HL-60 (cell line): ENCODE data around the gene MAF.
A peak's percentile ranks its signal among the peaks of the same experiment; 100 is the strongest.

Source experiments
- DNase-seq, 2 experiments: peaks; one replicate each; pipeline ENCODE4 v3.0.0-alpha.2; 2010 to 2020; ENCODE audit warnings: low read depth in 1 of 2, low spot score in 1 of 2
- H3K27ac ChIP-seq: fragments of 250-450 bp; sonication (Bioruptor Pico); replicated peaks from 2 replicates; pipeline ENCODE4 v1.5.1; 2020; ENCODE audit warnings: mild to moderate bottlenecking, moderate library complexity
- H3K27me3 ChIP-seq: fragments of 250-450 bp; sonication (Bioruptor Pico); 2 replicates; pipeline ENCODE4 v1.5.1; 2021; ENCODE audit warnings: mild to moderate bottlenecking, moderate library complexity; ENCODE audit not compliant: insufficient read depth, poor library complexity, severe bottlenecking
- H3K4me3 ChIP-seq: replicated peaks from 2 replicates; pipeline ENCODE4 v1.5.1; 2011; ENCODE audit warnings: mild to moderate bottlenecking, control low read depth, low read length; ENCODE audit not compliant: insufficient read depth
- GABPA ChIP-seq: IDR thresholded peaks from 2 replicates; pipeline ENCODE4 v1.6.1; 2012; ENCODE audit warnings: low read depth
- POLR2AphosphoS5 ChIP-seq: IDR thresholded peaks from 2 replicates; pipeline ENCODE4 v1.6.1; 2012; ENCODE audit warnings: low read depth
- SPI1 ChIP-seq: IDR thresholded peaks from 2 replicates; pipeline ENCODE4 v1.6.1; 2012; ENCODE audit warnings: low read depth, mild to moderate bottlenecking, borderline replicate concordance
- TF ChIP-seq, protein P1 (sequence below): IDR thresholded peaks from 2 replicates; pipeline ENCODE4 v1.6.1; 2012; ENCODE audit warnings: low read depth; ENCODE audit not compliant: insufficient replicate concordance
- TF ChIP-seq, protein P2 (sequence below): IDR thresholded peaks from one replicate; pipeline ENCODE4 v1.5.1; 2011; ENCODE audit warnings: low read length, control low read depth, inconsistent platforms; ENCODE audit not compliant: insufficient read depth

MAF gene

DNA sequence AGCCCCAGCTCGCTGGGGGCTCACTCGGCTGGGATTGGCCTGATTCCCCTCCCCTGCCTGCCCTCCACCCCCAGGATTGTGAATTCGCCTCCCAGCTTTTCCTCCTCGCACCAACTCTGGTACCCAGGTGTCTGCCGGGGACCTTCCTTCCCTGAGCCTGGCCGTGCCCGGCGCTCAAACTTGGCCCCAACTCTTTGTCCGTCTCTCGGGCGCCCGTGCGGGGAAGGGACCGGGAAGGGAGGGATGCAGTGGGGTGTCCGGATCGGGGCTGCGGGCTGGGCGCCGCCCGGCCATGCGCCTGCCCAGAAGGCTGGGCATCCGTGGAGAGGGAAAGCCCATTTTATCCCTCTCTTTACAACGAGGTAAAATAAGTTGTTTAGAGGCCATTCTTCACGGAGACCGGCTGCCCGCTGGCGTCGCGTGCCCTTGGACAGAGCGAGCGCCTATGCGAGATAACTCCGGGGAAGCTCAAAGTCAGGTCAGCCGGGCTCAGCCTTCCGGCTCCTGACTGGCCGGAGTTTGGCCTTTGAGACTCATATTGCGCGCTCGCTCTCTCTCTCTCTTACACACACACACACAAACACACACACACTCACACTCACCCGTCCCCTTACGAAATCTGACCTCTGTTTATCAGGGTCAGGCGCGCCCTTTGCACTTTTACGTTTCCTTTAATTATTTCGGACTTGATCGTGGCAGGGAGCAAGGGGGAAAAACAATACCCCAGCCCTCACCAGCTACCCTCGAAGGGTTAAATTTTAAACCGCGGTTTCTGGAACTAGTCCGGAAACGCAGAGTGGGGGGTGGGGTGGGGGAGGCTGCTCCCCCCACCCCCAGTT, 774 bp upstream of the MAF start:
- peaks cover 40% of the 10 kb centered on the region for H3K27me3 ChIP-seq

DNA sequence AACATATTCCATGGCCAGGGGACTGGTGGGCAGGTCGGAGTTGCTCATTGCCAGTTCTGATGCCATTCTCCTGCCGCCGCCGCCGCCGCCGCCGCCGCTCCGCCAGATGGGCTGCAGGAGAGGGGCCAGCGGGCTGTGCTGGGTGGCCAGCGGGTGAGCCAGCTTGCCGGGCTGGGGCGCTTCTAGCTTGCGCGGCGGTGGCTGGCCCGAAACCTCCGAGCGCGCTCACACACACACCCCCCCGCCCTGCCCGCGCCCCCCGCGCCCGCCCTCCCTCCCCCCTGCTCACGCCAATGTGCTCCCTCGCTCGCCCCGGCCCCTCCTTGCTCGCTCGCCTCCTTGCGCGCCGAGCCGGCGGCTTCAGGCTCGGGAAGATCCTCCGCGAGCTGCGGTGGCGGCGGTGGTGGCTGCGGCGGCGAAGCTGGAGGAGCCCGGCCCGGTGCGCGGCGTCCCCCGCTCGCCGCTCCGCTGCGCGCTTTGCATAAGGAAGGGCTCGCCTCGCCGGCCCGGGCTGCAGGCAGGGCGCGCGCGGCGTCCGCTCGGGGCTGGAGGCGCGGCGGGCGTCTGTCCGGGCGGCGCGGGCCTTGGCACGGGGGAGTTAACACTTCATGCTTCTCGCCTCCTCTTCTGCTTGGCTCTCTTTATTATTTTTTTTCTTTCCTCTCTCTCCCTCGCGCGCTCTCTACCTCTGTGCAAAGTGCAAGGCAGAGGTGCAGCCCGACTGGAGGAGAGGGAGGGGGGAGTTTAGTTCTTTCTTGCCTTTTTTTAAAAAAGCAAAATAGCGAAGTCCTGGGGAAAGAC, 500 bp downstream of the MAF start:
- TF ChIP-seq, protein P1, sequence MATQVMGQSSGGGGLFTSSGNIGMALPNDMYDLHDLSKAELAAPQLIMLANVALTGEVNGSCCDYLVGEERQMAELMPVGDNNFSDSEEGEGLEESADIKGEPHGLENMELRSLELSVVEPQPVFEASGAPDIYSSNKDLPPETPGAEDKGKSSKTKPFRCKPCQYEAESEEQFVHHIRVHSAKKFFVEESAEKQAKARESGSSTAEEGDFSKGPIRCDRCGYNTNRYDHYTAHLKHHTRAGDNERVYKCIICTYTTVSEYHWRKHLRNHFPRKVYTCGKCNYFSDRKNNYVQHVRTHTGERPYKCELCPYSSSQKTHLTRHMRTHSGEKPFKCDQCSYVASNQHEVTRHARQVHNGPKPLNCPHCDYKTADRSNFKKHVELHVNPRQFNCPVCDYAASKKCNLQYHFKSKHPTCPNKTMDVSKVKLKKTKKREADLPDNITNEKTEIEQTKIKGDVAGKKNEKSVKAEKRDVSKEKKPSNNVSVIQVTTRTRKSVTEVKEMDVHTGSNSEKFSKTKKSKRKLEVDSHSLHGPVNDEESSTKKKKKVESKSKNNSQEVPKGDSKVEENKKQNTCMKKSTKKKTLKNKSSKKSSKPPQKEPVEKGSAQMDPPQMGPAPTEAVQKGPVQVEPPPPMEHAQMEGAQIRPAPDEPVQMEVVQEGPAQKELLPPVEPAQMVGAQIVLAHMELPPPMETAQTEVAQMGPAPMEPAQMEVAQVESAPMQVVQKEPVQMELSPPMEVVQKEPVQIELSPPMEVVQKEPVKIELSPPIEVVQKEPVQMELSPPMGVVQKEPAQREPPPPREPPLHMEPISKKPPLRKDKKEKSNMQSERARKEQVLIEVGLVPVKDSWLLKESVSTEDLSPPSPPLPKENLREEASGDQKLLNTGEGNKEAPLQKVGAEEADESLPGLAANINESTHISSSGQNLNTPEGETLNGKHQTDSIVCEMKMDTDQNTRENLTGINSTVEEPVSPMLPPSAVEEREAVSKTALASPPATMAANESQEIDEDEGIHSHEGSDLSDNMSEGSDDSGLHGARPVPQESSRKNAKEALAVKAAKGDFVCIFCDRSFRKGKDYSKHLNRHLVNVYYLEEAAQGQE: no peak
- no peak for TF ChIP-seq GABPA
- DNase-seq: no peak
- H3K27ac ChIP-seq: no peak overlapping the region
- H3K4me3 ChIP-seq: peak overlapping the region; percentile 25; the same call in 1 of the 2 replicates
- H3K27me3 ChIP-seq: peaks cover 40% of the 10 kb centered on the region

More for the DNA sequence above, 774 bp upstream of the MAF start:
- no peak for DNase-seq
- Histone ChIP-seq H3K27ac (no peak overlapping the region), H3K4me3 (no peak overlapping the region)
- TF ChIP-seq POLR2AphosphoS5 (no peak), GABPA (no peak), SPI1 (no peak)
- TF ChIP-seq, protein P1: no peak
- TF ChIP-seq, protein P2, sequence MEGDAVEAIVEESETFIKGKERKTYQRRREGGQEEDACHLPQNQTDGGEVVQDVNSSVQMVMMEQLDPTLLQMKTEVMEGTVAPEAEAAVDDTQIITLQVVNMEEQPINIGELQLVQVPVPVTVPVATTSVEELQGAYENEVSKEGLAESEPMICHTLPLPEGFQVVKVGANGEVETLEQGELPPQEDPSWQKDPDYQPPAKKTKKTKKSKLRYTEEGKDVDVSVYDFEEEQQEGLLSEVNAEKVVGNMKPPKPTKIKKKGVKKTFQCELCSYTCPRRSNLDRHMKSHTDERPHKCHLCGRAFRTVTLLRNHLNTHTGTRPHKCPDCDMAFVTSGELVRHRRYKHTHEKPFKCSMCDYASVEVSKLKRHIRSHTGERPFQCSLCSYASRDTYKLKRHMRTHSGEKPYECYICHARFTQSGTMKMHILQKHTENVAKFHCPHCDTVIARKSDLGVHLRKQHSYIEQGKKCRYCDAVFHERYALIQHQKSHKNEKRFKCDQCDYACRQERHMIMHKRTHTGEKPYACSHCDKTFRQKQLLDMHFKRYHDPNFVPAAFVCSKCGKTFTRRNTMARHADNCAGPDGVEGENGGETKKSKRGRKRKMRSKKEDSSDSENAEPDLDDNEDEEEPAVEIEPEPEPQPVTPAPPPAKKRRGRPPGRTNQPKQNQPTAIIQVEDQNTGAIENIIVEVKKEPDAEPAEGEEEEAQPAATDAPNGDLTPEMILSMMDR: no peak

DNA sequence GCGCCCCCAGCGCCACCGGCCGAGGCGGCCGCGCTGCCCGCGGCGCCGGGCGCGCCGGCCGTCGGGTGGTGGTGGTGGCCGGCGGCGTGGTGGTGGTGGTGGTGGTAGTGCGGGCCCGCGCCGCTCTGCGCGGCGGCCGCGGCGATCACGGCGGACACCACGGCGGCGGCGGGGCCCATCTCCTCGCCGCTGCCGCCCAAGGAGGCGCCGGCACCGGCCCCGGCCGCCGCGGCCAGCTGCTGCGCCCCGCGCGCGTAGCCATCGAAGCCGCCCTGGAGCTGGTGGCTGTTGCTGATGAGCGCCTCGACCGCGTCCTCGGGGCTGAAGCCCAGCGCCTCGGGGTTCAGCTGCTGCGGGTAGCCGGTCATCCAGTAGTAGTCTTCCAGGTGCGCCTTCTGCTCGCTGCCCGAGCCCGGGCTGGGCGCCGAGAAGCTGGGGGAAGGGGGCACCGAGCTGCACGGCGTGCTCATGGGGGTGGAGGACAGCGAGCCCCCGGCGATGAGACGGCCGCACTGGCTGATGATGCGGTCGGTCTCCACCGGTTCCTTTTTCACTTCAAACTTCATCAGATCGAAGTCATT, 1.2 kb downstream of the MAF start:
- H3K27me3 ChIP-seq: peaks cover 42% of the 10 kb centered on the region
- no peak overlapping the region for H3K27ac ChIP-seq
- TF ChIP-seq GABPA: no peak
- TF ChIP-seq, protein P2: no peak
- TF ChIP-seq, protein P1: no peak
- no peak for TF ChIP-seq POLR2AphosphoS5
- TF ChIP-seq SPI1: no peak
- DNase-seq: no peak
- H3K4me3 ChIP-seq: no peak overlapping the region
